G401 (cell line): Measurements from ENCODE around the gene SDK1. TPM values are rescaled to one million over a fixed set of nuclear protein-coding genes. Genes with fewer than 3 reads are reported as not detected.
"Not testable (repeated sequence)": the region's sequence is repeated elsewhere in the genome, so short reads cannot be mapped to it uniquely, and the experiment has no call there.

Experiments
- DNase-seq: peaks from one replicate; pipeline ENCODE4 v3.0.0-alpha.2; 2015; ENCODE audit warnings: low spot score
- in situ Hi-C: cut with HindIII; loops from 2 replicates; pipeline ENCODE4 v1.10.0; 2016; ENCODE audit warnings: low sequenced_read_pairs, mixed read lengths
- total RNA-seq: library from RNA; depleted of rRNA; stranded (reverse); fragments of >200 nt; shearing (Covaris generic); gene quantifications from 2 replicates; pipeline ENCODE4 v1.2.3, GENCODE V29; 2014

SDK1 gene
- total RNA-seq, 1 experiment from 2014 or later, result not detected

DNA sequence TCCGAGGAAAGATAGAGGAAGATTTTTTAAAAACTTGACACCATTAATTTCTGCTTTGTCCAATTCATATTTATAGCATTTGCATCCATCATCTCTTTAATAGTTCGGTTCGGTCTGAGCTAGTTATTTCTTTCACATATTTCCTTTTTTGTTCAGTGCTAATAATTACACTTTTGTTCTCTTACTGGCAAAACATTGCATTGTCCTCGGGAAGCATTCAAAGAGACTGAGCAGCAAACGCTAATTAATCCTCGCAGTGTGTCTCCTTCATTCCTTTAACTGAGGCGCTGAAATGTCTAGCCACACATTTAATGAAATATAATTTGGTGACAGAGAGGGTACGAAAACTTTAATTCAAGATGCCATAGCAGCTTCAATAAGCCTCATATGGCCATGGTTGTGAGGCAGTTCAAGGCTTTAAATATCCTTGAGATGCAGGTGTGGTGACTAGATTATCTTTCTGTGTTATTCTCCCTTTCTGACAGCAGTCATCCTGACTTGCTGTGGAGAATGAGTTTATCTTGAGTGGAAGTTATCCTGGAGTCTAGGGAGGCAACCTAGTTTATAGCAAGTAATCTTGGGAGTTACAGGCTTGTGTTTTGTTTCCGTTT is 431.4 kb downstream of the SDK1 start:
- DNase-seq, result no peak
- in situ Hi-C loops, result no loop called here

DNA sequence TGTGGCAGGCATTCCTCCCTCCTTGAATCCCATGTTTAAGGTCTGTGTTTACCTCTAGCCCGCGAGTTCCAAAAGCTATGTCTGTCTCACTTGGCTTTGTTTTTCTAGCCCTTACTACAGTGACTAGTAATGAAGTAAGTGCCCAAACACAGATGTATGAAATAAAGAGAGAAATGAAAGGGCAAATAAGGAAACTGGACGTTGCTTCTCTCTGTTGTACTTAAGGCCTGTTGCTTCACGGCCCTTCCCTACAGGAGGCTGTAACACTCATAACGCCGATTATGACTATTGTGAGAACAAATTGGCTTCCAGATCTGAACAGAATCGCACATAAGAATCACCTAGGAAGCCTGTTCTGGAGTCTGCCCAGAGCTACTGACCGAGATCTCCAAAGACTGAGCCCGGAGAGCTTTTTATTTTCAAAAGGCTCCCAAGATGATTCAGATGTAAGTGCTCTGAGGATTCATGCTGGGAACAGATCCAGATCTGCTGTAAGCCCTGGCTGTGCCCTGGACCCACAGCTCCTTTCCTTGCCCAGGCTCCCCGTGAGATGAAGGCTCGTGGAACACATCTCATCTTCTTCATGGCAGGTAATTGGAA is 432.6 kb downstream of the SDK1 start:
- in situ Hi-C loops, result no loop called here
- DNase-seq, result no peak

DNA sequence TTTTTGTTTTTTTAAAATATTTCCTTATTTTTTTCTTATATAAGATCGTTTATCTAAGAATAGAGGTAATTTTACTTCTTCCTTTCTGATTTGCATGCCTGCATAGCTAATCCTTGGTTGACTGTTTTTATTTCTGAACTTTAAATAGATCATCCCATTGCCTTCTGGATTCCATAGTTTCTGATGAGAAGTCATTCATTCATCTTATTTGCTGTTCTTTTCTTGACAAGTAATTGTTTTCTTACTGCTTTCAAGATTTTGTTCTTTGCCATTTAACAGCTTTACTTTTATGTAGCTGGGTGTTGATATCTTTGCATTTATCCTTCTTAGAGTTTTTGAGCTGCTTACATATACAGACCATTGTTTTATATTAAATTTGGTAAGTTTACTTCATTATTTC is 437.9 kb downstream of the SDK1 start:
- in situ Hi-C loops, result no loop called here
- DNase-seq, result no peak

DNA sequence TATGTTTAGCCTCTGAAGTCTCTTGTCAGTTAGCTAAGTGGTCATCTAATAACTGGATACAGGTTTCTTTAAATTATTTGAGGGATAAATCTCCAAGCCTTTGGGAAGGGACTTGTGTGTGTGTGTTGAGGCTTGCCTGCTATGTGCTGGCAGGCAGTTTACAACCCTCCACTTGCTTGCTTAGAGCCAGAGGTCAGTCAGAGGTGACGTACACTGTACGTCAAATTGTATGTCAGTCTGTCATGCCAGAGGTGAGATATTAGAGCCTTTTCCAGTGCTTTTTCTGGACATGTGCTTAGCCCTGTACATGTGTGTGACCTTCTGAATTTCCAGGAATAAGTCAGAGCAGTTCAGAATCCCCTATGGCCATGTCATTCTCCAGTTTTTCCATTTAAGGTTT is 438.9 kb downstream of the SDK1 start:
- in situ Hi-C loops, result no loop called here
- no peak for DNase-seq

DNA sequence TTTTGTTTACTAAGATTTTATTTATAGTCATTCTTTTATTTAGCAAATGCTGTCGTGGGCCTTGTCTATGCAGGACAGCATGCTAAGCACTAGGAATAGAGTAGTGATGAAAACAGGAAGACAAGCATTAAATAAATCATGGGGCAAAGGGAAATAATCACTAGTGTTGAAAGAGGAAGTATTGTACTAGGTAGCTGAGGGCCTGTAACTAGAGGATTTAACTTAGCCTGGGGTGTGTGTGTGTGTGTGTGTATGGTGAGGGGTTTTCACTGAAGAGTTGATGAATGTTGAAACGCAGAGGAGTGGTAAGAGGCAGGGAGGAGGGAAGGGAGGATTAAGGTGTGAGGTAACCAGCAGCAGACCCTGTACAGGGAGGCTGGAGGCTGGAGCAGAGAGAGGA is 446.4 kb downstream of the SDK1 start:
- in situ Hi-C loops, result no loop called here

DNA sequence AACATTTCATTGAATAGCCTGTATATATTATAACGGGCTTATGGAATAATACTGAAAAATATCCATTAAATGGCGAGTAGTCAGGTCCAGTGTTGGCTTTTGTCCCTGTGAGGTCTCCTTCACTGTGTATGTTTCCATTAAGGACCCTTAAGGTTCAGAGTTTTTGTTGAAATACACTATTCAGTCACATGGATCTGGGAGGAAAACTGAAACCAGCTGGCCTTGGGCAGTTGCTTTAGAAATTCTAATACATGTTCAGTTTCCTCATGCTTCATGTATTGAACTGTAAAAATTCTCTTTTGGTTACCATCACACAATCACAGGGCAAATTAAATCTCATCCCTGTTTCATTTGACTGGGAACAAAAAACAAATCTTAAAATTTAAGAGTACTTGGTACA is 447.3 kb downstream of the SDK1 start:
- no peak for DNase-seq
- in situ Hi-C loops, result no loop called here

More for the DNA sequence above, 446.4 kb downstream of the SDK1 start:
- DNase-seq, result no peak

DNA sequence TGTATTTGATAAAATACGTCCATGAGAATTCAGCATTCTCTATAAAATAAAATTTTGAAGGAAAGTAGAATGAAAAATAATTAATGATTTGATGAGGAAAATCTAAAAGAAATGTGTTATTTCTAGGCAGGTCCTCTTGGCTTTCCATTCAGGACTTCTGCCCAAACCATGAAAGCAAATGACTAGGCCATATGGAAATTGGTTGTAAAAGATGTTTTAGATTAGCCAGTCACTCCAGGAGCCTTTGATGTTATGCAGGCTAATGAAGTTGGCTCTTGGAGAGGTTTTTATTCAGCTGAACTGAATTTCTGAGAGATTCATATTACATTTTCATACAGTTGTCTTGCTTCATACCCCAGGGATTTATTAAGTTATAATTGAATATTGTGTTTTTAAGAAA is 452.8 kb downstream of the SDK1 start:
- in situ Hi-C loops, result no loop called here
- DNase-seq, result peak; percentile 58

DNA sequence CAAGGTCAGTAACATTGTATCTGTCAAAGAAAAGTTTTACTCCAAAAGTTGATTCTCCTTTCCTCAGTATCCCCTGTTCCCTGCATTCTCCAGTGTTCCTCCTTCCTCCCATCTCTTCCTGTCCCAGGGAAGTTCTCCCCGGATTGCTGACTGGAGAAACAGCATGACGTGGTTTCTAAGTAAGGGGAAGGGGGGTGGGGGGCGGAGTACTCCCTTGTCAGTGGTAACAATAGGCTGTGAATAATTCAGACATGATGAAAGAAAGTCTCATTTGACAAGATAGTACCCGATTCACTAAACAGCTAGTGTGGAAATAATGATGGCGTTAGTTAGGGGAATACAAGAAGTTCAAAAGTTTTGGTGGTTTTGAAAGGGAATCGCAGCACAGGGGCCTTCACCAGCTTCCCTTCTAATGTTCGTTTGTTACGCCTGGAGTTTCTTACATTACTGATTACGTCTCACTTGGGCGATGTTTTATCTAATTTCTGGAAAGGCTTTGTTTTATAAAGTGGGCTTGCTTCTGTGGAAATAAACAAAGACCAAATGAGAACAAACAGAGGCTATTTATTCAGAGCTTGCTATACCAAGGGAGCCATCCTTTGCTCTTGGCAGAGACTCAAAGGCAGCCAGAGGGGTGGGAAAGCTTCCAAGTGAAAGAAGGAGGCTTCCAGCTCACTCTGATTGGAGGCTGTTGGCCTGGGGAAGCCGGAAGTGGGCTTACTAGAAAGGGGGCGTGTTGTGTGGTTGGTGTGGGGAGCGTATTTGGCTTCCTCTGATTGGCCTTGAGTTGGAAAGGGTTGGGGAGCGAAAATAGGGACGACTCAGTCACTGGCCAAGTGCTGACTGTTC is 453.7 kb downstream of the SDK1 start:
- DNase-seq, result peak; percentile 54
- in situ Hi-C loops, result no loop called here

DNA sequence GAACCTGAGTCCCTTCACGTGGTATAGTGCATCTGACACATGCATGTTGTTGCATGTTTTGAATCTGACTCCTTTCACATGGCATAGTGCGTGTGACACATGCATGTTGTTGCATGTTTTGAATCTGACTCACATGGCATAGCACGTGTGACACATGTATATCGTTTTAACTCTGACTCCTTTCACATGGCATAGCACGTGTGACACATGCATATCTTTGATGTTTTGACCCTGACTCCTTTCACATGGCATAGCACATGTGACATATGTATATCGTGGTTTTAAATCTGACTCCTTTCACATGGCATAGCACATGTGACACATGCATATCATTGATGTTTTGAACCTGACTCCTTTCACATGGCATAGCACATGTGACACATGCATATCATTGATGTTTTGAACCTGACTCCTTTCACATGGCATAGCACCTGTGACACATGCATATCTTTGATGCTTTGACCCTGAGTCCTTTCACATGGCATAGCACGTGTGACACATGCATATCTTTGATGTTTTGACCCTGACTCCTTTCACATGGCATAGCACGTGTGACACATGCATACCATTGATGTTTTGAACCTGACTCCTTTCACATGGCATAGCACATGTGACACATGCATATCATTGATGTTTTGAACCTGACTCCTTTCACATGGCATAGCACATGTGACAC is 454.9 kb downstream of the SDK1 start:
- DNase-seq, in situ Hi-C loops: not testable (repeated sequence)

DNA sequence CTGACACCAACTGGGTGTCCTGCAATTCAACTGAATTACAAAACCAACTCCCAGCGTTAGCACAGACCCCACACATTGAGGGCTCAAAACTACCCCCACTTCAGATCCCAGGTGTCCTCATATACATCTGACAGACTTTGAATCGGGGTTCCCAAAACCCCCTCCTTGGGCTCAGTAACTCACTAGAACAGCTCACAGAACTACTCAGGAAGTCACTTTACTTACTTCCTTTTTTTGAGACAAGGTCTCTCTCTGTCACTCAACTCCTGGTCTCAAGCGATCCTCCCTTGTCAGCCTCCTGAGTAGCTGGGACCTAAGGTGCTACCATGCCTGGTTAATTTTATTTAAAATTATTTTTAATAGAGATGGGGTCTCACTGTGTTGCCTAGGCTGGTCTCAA is 456.0 kb downstream of the SDK1 start:
- in situ Hi-C loops, result no loop called here
- no peak for DNase-seq

DNA sequence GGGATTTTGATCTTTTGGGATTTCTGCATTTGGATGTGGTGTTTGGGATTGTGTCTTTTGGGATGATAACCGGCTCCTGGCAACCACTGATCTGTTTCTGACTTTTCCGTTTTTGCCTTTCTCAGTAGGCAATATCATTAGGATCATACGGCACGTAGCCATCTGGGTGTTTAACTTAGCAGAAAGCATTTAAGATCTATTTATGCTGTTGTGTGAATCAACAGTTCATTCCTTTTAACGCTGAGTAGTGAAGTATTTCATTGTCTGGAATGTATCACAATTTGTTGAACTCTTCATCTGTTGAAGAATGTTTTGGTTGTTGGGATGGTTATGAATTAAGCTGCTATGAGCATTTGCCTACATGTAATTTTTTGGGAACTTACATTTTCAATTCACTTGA is 459.6 kb downstream of the SDK1 start:
- DNase-seq, result no peak
- in situ Hi-C loops, result no loop called here

DNA sequence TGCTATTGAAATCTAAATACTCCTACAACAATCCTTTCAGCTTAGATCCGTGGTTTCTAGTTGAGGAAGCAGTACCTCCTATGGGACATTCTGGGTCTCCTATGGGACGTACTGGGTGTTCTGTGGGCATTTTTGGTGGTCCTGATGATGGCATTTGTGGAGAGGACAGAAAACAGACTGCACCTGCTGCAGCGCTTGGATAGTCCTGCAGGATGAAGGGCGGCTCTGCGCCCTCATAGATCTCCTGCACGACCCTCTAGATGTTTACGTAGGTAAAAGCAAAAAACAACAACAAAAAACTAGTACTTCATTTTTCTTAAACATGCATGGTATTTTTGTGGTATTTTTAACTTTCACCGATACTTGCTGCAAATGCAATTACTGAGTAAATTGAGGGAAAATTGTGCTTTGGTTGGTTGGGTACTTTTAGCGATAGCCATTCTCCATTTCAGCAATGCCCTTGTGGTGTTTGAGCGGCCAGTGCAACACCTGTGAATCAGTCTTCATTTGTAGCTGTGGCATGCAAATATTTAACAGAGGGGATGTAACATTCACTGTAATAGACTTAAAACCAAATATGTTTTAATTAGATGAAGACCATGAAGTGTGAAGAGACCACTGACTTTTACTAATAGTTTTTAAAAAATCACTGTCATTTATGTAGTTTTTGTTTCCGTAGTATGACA is 461.2 kb downstream of the SDK1 start:
- in situ Hi-C loops, result no loop called here
- DNase-seq, result no peak

DNA sequence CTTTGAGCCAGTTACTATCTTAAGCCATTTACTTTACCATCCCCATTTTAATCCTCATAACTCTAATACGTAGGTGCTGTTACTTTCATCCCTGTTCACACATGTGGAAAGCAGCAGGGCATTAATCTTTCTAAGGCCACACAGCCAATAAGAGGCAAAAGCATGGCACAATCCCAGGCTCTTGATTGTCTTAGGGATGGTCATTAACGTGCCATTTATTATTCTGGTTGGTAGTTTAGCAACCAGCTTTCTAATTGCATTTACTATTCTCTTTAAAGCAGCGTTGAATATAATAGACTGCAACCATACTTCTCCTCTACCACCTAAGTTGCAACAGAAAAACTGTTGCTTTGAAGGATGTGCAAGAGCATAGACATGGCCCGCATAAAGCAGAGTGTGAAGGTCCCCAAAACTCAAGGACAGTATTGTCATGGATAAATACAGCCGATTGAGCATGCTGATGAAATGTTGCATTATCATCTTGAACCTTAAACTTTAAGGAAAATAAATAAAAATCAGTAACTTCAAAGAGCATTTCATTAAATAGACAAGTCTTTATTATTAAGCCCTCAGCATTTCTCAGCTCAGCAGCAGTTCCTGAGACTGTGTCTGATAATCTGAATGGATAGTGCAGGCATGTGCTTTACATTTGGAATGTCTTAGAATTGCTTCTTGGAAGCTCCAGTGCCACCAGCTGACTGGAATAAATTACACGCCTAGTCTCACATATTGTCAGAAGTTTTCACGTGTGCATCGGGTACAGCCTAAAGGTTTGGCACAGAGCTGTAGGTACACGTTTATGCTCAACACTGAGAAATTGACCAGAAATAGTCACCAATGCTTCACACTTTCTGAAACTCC is 467.1 kb downstream of the SDK1 start:
- no peak for DNase-seq
- in situ Hi-C loops, result no loop called here

DNA sequence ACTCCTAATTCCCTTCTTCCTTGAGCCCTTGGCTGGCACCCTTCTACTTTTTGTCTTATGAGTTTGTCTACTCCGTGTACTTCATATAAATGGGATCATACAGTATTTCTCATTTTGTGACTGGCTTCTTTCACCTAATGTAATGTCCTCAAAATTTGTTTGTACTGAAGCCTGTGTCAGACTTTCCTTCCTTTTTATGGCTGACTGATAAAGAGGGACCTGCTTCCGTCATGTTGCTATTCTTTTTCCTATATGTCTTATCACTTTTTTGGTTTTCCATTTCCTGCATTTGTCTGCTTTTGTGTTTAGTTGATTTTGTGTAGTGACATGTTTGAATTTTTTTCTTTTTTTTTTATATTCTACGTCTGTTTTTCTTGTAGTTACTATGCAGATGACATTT is 470.9 kb downstream of the SDK1 start:
- in situ Hi-C loops, result no loop called here

DNA sequence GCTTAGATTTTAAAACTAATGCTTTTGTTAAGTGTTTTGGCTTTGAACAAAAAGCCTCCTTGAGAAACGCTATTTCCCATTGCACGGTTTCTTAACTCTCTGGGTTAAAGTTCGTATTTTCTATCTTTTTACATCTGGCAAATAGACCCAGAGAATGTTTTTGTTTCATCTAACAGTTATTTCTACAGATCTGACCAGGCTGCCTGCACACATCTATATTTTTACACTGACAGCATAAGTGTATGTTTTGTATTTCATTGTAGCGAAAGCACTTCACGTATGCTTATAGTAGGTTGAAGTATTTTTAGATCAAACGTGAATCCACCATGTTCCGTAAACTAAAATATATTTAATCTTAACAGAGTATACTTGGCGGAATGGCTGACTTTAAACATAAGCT is 477.3 kb downstream of the SDK1 start:
- no peak for DNase-seq
- in situ Hi-C loops, result no loop called here

More for the DNA sequence above, 470.9 kb downstream of the SDK1 start:
- no peak for DNase-seq

DNA sequence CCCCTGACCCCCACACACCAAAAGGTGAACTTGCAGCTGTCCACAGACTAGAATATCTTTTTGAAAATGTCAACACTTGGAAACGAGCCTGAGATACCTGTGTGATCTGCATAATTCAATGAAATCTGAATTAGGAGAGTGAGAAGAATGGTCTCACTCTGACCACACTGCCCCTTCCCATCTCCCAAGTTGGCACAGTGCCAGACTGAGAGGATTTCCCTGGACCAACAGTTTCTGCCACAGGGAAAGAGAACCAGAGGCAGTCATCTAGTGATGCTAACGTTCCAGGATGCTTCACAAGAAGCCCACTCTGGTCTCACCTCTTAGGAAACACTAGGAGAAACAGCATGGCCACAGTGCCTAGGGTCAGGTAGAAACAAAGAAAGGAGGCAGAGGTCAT is 479.0 kb downstream of the SDK1 start:
- in situ Hi-C loops, result no loop called here
- no peak for DNase-seq

DNA sequence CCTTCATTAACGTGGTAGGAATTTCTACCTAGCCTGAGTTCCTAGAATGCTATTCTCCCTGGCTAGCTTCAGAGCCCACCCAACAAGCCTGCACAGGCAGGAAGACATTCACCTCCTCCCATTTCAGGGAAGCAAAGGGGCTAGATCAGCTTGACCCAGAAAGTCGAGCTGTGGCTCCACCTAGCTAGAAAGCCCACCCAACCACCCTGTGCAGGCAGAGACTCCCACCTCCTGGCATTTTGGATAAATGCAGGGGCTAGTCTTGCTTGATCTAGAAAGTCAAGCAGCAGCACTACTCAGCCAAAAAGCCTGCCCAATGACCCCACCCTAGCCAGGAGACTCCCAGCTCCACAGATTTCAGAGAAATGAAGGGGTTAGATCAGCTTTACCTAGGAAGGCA is 479.5 kb downstream of the SDK1 start:
- in situ Hi-C loops, result no loop called here
- DNase-seq, result no peak

DNA sequence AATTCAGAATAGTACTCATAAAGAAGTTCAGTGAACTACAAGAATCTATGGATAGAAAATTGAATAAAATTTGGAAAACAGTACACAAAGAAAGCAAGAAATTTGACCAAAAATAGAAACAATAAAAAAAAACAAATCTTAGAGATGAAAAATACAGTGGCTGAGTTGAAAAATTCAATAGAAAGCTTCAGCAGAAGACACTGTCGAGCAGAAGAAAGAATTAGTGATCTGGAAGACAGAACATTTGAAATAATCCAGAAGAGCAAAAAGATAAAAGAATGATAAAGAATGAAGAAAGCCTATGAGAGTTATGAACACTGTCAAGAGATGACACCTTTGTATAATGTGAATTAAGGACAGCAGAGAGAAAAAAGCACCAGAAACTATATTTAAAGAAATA is 480.6 kb downstream of the SDK1 start:
- no peak for DNase-seq
- in situ Hi-C loops, result no loop called here
